A549 (cell line): ENCODE data around the gene FAM32A.

Source experiments
- CTCF ChIP-seq: fragments of >200 bp; sonication (Bioruptor Twin); formaldehyde crosslinking; IDR thresholded peaks from 3 replicates; pipeline ENCODE4 v1.5.1; 2016
- EP300 ChIP-seq, 2 experiments: fragments of >200 bp; sonication (Bioruptor Twin); formaldehyde crosslinking; IDR thresholded peaks; 2 replicates in 1 of 2; 3 replicates in 1 of 2; pipeline ENCODE4 v1.6.1; 2016 to 2017
- JUN ChIP-seq, 2 experiments: fragments of >200 bp; sonication (Bioruptor Twin); formaldehyde crosslinking; IDR thresholded peaks; 2 replicates in 1 of 2; 3 replicates in 1 of 2; pipeline ENCODE4 v1.6.1; 2016 to 2017
- MAZ ChIP-seq: fragments of 150-350 bp; IDR thresholded peaks from 2 replicates; pipeline ENCODE4 v1.6.1; 2014; ENCODE audit warnings: antibody characterized with exemption, low read depth, low read length, borderline replicate concordance

DNA sequence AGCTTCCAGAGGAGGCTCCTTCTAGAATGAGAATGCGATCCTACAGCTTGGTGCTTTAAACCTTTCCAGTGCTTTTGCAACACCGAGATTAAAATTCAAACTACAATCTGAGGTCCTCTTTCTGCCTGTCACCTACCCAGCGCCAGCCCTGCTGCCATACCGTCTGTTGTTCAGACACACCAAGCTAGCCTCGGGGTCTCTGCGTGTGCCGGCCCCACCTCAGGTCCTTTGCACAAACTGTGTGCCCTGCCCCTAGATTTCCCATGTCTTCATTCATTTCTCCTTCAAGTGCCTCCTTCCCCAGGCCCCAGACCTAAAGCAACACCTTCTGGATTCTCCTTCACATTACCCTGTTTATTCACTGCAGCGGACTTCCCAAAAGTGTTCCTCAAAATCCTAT, 30.7 kb upstream of the FAM32A start:
- no peak for TF ChIP-seq MAZ
- no peak for TF ChIP-seq EP300 (IDR thresholded peaks at IDR 0.05)
- no peak for TF ChIP-seq JUN (IDR thresholded peaks at IDR 0.05)
- no peak for TF ChIP-seq CTCF
